NCI-H1417 (cell line): Measurements from ENCODE around the gene ERF.

ENCODE experiments used
- DNase-seq, 3 experiments: peaks; one replicate each; lab custom pipeline; 2025; lab: John Stamatoyannopoulos, UW

Gene ERF

DNA sequence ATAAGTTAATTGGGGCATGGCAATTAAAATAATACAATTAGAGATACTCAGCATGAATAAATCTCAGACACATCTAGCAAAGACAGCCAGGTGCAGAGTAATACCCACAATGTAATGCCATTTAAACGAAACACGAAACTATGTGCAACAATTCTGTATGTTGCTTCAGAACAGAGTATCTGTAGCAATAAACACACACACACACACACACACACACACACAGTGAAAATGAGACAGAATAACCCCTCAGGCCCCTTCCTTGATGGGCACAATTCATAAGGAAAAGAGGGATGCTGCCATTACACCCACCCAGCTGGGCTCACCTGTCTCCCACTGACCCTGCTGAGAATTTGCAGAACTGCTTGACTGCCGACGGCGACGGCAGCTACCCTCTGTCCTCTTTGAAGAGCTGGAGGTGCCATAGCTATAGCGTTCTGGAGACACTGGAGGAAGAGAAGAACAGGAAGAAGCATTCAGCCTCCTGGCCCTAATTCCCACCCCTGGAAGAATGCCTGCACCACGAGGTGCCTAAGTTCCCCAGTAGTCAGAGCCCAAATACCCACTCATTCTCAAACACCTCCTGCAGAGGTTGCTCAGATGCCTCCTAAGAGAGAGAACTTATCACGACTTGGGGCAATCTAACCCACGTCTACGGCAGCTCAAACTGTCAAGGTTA is 40.0 kb downstream of the ERF start:
- no peak for DNase-seq

DNA sequence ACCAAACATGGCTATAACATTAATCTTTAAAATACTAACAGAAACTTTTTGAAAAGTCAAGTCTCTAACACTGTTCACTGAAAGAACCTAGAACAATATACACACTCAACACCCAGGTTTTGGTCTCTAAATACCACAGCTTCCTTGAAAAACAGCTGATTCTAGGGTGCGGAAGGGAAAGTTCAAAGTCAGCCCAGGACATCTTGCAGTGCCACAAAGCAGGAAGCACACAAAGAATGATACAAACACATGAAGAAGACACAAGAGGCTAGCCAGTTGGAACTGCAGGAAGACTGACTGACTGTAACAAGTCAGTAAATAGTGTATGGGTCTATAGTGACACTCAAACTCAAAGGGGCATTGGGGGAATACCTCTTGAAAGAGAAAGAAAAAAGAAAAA is 42.0 kb downstream of the ERF start:
- no peak for DNase-seq

DNA sequence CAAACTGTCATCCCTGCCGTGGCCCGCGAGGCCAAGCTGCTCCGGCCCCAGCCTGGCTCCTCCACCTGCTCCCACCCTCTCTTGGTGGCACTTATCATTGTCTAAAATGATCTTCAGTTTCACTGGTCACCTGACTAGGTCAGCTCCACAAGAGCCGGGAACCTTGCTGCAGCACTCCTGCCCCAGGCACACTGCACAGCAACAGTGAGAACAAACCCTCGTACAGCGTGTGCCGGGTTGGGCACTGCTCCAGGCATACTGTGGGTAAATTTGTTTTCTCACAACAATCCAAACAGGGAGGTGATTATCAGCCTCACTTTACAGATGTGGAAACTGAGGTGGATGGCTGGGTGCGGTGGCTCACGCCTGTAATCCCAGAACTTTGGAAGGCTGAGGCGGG is 46.3 kb downstream of the ERF start:
- DNase-seq, result peak in 1 of 3 experiments; percentile 21

DNA sequence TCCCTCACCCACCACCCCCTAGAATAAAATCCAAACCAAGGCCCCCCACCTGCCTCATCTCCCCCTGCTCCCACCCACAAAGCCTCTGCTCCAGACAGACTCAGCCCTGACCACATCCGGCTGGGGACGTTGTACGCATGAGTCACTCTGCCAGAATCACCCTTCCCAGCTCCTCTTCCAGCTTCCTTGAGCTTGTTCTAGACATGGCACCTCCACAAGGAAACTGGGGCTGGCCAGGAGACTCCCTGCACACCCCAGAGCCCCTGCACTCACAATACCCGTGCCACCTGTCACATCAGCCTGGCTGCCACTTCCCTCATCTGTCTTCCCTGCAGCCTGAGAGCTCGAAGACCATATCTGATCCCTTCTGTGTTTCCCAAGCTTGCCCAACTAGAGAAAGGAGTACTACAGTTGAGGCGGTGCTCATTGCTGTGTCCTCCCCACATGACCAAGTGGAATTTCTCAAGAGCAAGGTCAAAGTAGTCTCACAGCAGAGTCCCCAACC is 47.1 kb downstream of the ERF start:
- DNase-seq, result no peak

DNA sequence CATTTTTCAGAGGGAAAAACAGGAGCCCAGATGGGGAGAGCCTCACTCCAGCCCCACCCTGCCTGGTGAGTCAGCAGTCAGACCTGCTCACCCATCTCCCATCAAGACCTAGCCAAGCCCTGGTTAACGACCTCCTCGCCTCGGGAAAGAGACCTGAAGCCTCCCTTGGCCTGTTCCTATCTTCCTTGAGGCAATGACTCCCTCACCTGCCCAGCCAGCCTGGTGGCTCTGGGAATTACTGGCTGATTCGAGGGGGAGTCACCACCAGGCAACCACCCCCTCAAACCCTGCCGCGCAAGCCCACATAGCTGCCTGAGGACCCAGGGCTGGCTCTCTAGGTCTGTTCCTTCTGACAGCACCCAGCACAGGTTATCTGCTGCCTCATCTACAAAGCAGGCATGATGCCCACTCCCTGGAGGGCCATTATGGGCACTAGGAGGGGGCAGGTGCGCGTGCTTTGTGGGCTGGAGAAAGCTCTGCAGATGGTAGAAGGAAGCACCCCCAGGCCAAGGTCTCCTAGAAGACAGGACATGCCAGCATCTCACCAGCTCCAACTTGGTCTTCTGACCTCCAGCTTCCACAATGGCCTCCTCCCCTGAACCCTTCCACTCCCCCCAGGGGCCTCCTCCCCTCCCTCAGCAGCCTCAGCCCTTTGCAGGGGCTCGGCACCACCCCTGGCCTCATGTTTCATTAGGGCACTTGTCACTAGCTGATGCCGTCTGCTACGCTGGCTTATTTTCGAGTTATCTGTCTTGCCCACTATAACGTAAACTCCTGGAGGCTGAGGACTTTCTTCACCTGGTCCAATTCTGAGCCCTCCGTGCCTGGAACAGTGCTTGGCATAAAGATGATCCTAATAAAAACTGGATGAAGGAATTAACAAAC is 47.8 kb downstream of the ERF start:
- no peak for DNase-seq

DNA sequence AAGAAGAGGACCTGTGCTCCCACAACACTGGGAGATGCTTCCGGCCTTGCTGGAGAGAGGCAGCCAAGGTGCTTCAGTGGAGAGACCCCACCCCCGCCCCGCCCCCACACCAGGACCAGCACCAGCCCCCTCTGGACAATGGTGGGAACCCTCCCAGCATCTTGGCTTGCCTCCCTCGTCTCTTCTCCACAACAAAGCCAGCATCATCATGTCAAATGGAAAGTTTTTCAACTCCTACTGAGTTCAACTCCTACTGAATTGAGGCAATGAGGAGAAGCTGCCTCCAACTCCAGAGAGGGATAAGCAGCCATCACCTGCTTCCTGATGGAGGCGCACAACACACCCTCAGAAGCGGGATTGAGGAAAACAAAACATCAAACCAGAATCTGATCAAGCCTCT is 50.3 kb downstream of the ERF start:
- DNase-seq, result no peak

DNA sequence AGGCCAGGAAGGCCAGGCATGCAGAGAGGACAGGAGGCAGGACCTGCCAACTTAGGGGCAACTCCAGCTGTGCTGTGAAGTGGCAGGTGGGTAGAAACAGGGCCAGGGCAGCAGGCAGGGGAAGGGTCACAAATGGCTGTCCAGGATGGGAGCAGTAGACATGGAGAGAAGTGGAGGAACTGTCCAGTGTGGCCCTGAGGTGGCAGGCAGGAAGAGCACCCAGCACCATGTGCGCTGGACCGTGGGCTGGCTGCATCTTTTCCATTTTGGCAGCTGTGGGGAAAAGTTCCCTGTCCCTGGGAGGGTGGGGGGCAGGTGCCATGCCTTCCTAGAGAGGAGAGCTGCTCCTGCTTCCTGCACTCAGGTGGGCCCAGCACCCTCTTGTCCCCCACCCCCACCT is 51.2 kb downstream of the ERF start:
- DNase-seq, result no peak

DNA sequence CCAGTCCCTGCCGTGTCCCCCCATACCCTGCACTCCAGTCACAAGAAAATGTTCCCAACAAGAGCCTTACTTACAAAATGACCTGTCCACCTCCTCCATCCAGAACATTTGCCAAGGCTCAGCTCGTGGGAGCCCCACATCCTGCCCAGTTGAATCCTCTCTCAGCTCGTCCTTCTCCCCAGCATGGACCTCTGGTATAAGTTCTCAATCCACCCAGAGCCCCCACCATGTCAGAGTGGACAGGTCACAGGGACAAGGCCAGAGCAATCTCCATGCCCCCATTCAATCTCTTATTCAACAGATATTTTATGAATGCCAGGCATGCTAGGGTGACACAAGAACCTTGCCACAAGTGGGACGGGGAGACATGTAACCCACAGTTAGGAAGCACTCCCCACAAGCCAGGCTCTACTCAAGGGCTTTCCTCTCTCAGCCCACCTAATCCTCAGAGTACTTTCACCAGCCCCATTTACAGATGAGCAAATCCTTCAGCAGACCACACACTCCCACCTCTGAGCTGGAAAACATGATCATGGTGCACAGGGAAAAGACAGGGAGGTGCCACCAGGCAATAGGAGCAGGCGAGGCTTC is 52.5 kb downstream of the ERF start:
- no peak for DNase-seq

DNA sequence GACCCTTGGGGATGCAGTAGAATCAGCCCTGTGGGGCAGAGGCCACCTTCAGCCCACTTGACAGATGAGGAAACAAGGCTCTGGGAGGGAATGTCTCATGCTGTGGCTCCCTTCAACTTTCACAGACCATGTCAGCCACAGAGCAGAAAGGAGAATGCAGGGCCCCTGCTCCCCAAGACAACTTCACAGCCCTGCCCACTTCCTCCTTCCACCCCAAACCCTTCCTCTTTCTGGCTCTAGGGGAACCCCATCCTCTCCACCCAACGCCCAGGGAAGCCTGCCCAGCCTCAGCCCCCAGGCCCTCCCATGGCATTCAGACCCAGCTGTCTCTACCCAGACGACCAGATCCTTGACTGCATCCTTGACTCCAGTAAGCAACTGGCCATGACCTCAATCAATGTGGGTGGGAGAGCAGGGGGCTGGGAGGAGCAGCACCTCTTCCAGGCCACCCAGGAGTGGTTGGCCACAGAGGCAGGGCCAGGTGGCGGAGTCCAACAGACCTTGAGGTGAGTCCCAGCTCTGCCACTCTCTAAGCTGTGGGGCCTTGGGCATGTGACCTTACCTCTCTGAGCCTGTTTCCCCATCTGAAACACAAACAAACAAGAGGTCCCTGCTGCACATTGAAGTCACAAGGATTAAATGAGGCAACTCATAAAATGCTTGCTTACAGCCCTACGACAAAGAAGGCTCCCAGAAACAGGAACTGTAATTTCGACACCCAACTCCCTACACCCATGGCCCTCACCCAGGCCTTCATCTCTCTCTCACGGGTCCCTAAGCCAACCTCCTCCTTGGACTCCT is 53.2 kb downstream of the ERF start:
- DNase-seq, result no peak

DNA sequence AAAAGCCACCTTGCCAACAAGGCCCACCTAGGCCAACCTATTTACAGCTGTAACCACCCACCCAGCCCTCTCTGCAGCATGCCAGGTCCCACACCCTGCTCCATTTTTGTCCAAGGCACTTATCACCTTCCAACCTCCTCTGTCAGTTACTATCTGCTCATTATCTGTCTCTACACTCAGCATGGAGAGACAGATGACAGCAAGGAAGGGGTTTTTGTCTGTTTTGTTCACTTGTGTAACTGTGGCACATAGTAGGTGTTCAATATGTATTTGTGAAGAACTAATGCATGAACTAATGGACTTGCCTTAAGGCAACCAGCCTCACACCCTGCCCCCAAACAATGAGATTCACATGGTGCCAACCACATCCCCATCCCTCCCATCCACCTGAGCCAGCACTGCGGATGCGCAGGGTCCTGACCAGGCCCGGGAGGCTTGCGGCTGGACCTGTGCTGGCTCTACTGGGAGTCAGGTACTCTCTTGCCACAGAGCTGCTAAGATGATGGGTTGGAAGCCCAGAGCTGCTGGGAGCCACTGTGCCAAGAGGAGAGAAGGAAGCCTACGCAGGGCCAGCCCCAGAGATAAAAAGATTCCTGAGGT is 54.7 kb downstream of the ERF start:
- DNase-seq, result no peak

DNA sequence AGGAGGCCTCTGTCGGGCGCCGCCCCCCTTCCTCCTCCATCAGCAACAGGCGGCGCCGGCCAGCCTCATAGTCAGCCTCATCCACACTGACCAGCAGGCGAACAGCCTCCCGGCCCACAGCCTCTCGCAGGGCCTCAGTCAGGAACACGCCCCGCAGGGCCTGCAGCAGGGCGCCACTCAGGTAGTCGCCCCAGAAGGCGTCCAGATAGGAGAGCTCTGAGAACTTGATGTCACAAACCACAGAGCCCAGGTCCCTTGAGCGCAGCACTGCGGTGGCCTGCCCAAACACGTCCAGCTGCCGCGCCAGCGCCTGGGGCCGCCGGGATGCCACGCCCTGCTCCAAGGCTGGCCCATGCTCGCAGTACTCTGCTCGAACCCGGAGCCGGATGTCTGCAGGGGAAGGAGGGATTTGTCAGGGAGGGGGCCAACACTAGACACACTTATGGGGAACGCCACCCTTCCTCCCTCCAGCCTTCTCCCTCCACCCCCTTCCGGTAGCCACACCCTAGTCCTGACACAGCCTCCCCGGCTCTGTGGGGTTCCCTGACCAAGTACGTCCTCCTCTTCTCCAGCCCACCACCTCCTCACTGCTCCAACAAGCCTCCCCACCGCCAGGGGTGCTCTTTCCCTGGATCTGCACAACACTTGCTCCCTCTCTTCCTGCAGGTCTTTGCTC is 55.4 kb downstream of the ERF start:
- peak in 1 of 3 experiments; percentile 70 for DNase-seq

DNA sequence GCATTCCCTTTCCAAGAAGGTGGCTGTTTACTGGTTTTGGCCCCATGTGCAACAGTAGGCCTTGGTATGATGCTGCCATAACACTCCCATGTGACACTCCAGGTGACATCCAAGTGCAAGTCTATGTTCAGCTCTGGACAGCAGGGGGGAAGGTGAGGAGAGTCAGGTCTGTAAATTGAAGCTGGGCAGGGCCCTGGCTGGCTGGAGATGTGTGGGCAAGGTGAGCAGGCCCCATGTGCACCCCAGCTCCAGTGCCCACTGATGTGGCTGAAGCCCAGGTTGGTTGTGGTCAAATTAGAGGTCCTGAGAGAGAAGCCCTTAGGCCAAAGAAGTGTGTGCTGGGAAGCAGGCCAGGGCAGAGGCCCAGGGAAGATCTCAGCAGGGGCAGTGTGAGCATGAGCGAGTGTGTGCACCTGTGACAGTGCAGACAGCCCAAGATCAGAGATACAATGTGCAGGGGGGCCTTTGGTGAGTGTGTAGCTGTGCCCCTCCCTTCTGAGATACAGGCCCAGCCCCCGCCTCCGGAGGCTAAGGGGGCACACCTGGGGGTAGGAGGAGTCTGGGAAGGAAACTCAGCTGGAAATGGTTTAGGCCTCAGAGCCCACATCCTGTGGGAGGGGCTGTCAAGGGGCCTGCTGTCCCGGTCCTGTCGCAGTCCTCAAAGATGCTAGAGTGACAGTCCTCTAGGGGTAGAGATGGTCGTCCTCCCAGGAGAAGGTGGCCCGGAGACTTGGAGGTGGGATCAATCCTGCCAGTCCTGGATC is 56.1 kb downstream of the ERF start:
- no peak for DNase-seq
